Neural cell (in vitro differentiated cells): ENCODE measurements around the gene RGL3. TPM values are rescaled to one million over a fixed set of nuclear protein-coding genes. Genes with fewer than 3 reads are reported as not detected.

ENCODE experiments used
- H2AFZ ChIP-seq: fragments of 200-600, 300-800 bp; sonication (generic), shearing (Covaris generic); 2 replicates; pipeline ENCODE4 v1.6.0; 2014; ENCODE audit warnings: low read depth, mild to moderate bottlenecking, antibody characterized with exemption, low read length, moderate library complexity
- H3F3A ChIP-seq: fragments of 200-600 bp; shearing (Covaris generic); 2 replicates; pipeline ENCODE4 v1.6.1; 2016; ENCODE audit warnings: mild to moderate bottlenecking, moderate library complexity, mixed read lengths, antibody characterized with exemption, low read length; ENCODE audit not compliant: insufficient read depth, poor library complexity, severe bottlenecking
- H3K27ac ChIP-seq: fragments of 200-600, 300-800 bp; sonication (generic), shearing (Covaris generic); 2 replicates; pipeline ENCODE4 v1.5.1; 2014; ENCODE audit warnings: mild to moderate bottlenecking, low read length, moderate library complexity
- H3K27me3 ChIP-seq: fragments of 300-800, 200-600 bp; sonication (generic), shearing (Covaris generic); 2 replicates; pipeline ENCODE4 v1.6.0; 2014; ENCODE audit warnings: mild to moderate bottlenecking, low read depth, low read length, moderate library complexity; ENCODE audit not compliant: insufficient read depth
- H3K36me3 ChIP-seq: fragments of 300-800, 200-600 bp; sonication (generic), shearing (Covaris generic); 2 replicates; pipeline ENCODE4 v1.5.1; 2014; ENCODE audit warnings: mild to moderate bottlenecking, antibody characterized with exemption, low read length, moderate library complexity; ENCODE audit not compliant: insufficient read depth
- H3K4me2 ChIP-seq: fragments of 300-800, 200-600 bp; sonication (generic), shearing (Covaris generic); 2 replicates; pipeline ENCODE4 v1.6.0; 2014; ENCODE audit warnings: mild to moderate bottlenecking, low read length
- H3K4me3 ChIP-seq: fragments of 300-800, 200-600 bp; sonication (generic), shearing (Covaris generic); 2 replicates; pipeline ENCODE4 v1.5.1; 2014; ENCODE audit warnings: mild to moderate bottlenecking, low read length, moderate library complexity
- H3K79me2 ChIP-seq: fragments of 200-600 bp; shearing (Covaris generic); replicated peaks from 2 replicates; pipeline ENCODE4 v1.6.0; 2014; ENCODE audit warnings: mild to moderate bottlenecking, low read length, moderate library complexity; ENCODE audit not compliant: insufficient read depth
- H3K9ac ChIP-seq: fragments of 300-800, 200-600 bp; sonication (generic), shearing (Covaris generic); 2 replicates; pipeline ENCODE4 v1.6.1; 2016; ENCODE audit warnings: mild to moderate bottlenecking, low read length, mixed read lengths
- H3K9me2 ChIP-seq: fragments of 200-600 bp; shearing (Covaris generic); 2 replicates; pipeline ENCODE4 v1.6.1; 2016; ENCODE audit warnings: mild to moderate bottlenecking, low read length, mixed read lengths; ENCODE audit not compliant: insufficient read depth
- H3K9me3 ChIP-seq: fragments of 200-600, 300-800 bp; sonication (generic), shearing (Covaris generic); 2 replicates; pipeline ENCODE4 v1.6.1; 2016; ENCODE audit warnings: mild to moderate bottlenecking, mixed run types, low read length, moderate library complexity, mixed read lengths
- H4K20me1 ChIP-seq: fragments of 200-600 bp; shearing (Covaris generic); 2 replicates; pipeline ENCODE4 v1.6.1; 2016; ENCODE audit warnings: mild to moderate bottlenecking, mixed run types; ENCODE audit not compliant: insufficient read depth
- CTCF ChIP-seq: fragments of 450-650 bp; IDR thresholded peaks from 2 replicates; pipeline ENCODE4 v1.5.1; 2014; ENCODE audit warnings: antibody characterized with exemption, mild to moderate bottlenecking, moderate library complexity; ENCODE audit not compliant: poor library complexity, severe bottlenecking
- EP300 ChIP-seq: fragments of 450-650 bp; conservative IDR thresholded peaks from 2 replicates; pipeline ENCODE4 v1.6.1; 2014; ENCODE audit warnings: antibody characterized with exemption, mild to moderate bottlenecking, moderate library complexity; ENCODE audit not compliant: poor library complexity, severe bottlenecking
- EZH2 ChIP-seq: fragments of 200-600, 300-800 bp; shearing (Covaris generic), sonication (generic); IDR thresholded peaks from 2 replicates; pipeline ENCODE4 v1.6.1; 2014; ENCODE audit warnings: antibody characterized with exemption, low read length, borderline replicate concordance, mild to moderate bottlenecking; ENCODE audit not compliant: insufficient read depth, poor library complexity, severe bottlenecking
- MXI1 ChIP-seq: fragments of 450-650 bp; conservative IDR thresholded peaks from 2 replicates; pipeline ENCODE4 v1.6.1; 2014; ENCODE audit warnings: antibody characterized with exemption, mild to moderate bottlenecking; ENCODE audit not compliant: poor library complexity, severe bottlenecking
- POLR2AphosphoS5 ChIP-seq: IDR thresholded peaks from 2 replicates; pipeline ENCODE4 v1.6.1; 2012
- RAD21 ChIP-seq: fragments of 450-650 bp; conservative IDR thresholded peaks from 2 replicates; pipeline ENCODE4 v1.6.1; 2014; ENCODE audit warnings: antibody characterized with exemption, mild to moderate bottlenecking, moderate library complexity
- REST ChIP-seq: IDR thresholded peaks from 2 replicates; pipeline ENCODE4 v1.6.1; 2012; ENCODE audit warnings: borderline replicate concordance
- SMC3 ChIP-seq: fragments of 450-650 bp; conservative IDR thresholded peaks from 2 replicates; pipeline ENCODE4 v1.6.1; 2014; ENCODE audit warnings: antibody characterized with exemption, mild to moderate bottlenecking, moderate library complexity; ENCODE audit not compliant: poor library complexity
- TAF1 ChIP-seq: IDR thresholded peaks from 2 replicates; pipeline ENCODE4 v1.6.1; 2012; ENCODE audit warnings: low read depth
- polyA plus RNA-seq: library from polyadenylated mRNA; depleted of rRNA; stranded (reverse); fragments of >200 nt; gene quantifications from 2 replicates; pipeline ENCODE4 v1.2.3, GENCODE V29; 2014

The RGL3 gene
- polyA plus RNA-seq, 1 donor from 2014 or later: not detected

GRCh38 chr19:11390933-11391680 is 28.0 kb downstream of the RGL3 start:
- H3K79me2 ChIP-seq: no peaks in the 10 kb centered on the region
- H3K36me3 ChIP-seq: no peaks in the 10 kb centered on the region
- no peak overlapping the region for H3K27ac ChIP-seq
- H3K4me3 ChIP-seq: no peak overlapping the region
- H3K9me3 ChIP-seq: no peaks in the 10 kb centered on the region
- no peak for TF ChIP-seq POLR2AphosphoS5
- TF ChIP-seq MXI1: no peak
- TF ChIP-seq EP300: no peak
- TF ChIP-seq RAD21: no peak
- no peak for TF ChIP-seq CTCF
- TF ChIP-seq SMC3: no peak
- TF ChIP-seq TAF1: no peak
- no peak for TF ChIP-seq REST
- no peak for TF ChIP-seq EZH2
- H3K4me2 ChIP-seq: no peak overlapping the region
- H3K9me2 ChIP-seq: no peaks in the 10 kb centered on the region
- no peaks in the 10 kb centered on the region for H4K20me1 ChIP-seq
- no peaks in the 10 kb centered on the region for H3F3A ChIP-seq
- no peak overlapping the region for H3K9ac ChIP-seq
- no peak overlapping the region for H2AFZ ChIP-seq
- H3K27me3 ChIP-seq: no peaks in the 10 kb centered on the region

GRCh38 chr19:11390359-11390758 is 28.8 kb downstream of the RGL3 start:
- no peak for TF ChIP-seq RAD21
- no peak for TF ChIP-seq REST
- no peak for TF ChIP-seq POLR2AphosphoS5
- no peak for TF ChIP-seq SMC3
- TF ChIP-seq EZH2: no peak
- no peak for TF ChIP-seq MXI1
- no peak for TF ChIP-seq TAF1
- TF ChIP-seq EP300: no peak
- TF ChIP-seq CTCF: no peak
- no peaks in the 10 kb centered on the region for H3K79me2 ChIP-seq
- no peaks in the 10 kb centered on the region for H3K9me2 ChIP-seq
- no peak overlapping the region for H3K9ac ChIP-seq
- H3K27me3 ChIP-seq: no peaks in the 10 kb centered on the region
- no peaks in the 10 kb centered on the region for H3F3A ChIP-seq
- H3K36me3 ChIP-seq: no peaks in the 10 kb centered on the region
- no peak overlapping the region for H3K27ac ChIP-seq
- no peak overlapping the region for H3K4me3 ChIP-seq
- no peak overlapping the region for H2AFZ ChIP-seq
- H3K9me3 ChIP-seq: no peaks in the 10 kb centered on the region
- no peaks in the 10 kb centered on the region for H4K20me1 ChIP-seq
- H3K4me2 ChIP-seq: no peak overlapping the region
